ENCODE measurements around the gene CYB561D2. TPM values are rescaled to one million over a fixed set of nuclear protein-coding genes. Genes with fewer than 3 reads are reported as not detected.

The CYB561D2 gene
- polyA plus RNA-seq, 1 donor from 2014 or later, result 21.2 TPM

- H3K9me3 ChIP-seq (ENCODE audit: low read length), result no peaks in the 10 kb centered on the region
- H3K36me3 ChIP-seq (ENCODE audit: insufficient read depth, low read length), result no peaks in the 10 kb centered on the region
- H3K4me3 ChIP-seq (ENCODE audit: low read length), result no peak overlapping the region
- no peak overlapping the region for H3K27ac ChIP-seq (ENCODE audit: low read length)
- no peak overlapping the region for H2AFZ ChIP-seq (ENCODE audit: low read depth, low read length)
- no peaks in the 10 kb centered on the region for H3K27me3 ChIP-seq (ENCODE audit: insufficient read depth, low read depth, low read length)
- H4K20me1 ChIP-seq (ENCODE audit: insufficient read depth), result no peaks in the 10 kb centered on the region
- no peak overlapping the region for H3K9ac ChIP-seq (ENCODE audit: low read length)
- no peak overlapping the region for H3K4me2 ChIP-seq (ENCODE audit: low read length)
- TF ChIP-seq TAF1 (IDR thresholded peaks at IDR 0.05; ENCODE audit: low read depth) (no peak), MXI1 (conservative IDR thresholded peaks at IDR 0.05; ENCODE audit: poor library complexity, severe bottlenecking) (no peak), EP300 (conservative IDR thresholded peaks at IDR 0.05; ENCODE audit: poor library complexity, severe bottlenecking) (no peak)
- no peaks in the 10 kb centered on the region for H3K79me2 ChIP-seq (replicated peaks; ENCODE audit: insufficient read depth, low read length)
- no peaks in the 10 kb centered on the region for H3K9me2 ChIP-seq (ENCODE audit: insufficient read depth, low read length)
- H3F3A ChIP-seq (ENCODE audit: insufficient read depth, low read length, poor library complexity, severe bottlenecking), result no peaks in the 10 kb centered on the region
These were observed 38.2 kb downstream of the CYB561D2 start for GRCh38 chr3:50388720-50389413.

- no peak overlapping the region for H3K4me3 ChIP-seq (ENCODE audit: low read length)
- H4K20me1 ChIP-seq (ENCODE audit: insufficient read depth), result no peaks in the 10 kb centered on the region
These were observed 38.7 kb downstream of the CYB561D2 start for GRCh38 chr3:50389414-50389767.

More at GRCh38 chr3:50389414-50389767, 38.7 kb downstream of the CYB561D2 start:
- no peaks in the 10 kb centered on the region for H3K27me3 ChIP-seq (ENCODE audit: insufficient read depth, low read depth, low read length)
- H3K9me2 ChIP-seq (ENCODE audit: insufficient read depth, low read length), result no peaks in the 10 kb centered on the region
- H3K27ac ChIP-seq (ENCODE audit: low read length), result no peak overlapping the region
- no peak overlapping the region for H2AFZ ChIP-seq (ENCODE audit: low read depth, low read length)
- no peak overlapping the region for H3K4me2 ChIP-seq (ENCODE audit: low read length)
- H3K36me3 ChIP-seq (ENCODE audit: insufficient read depth, low read length), result no peaks in the 10 kb centered on the region
- no peaks in the 10 kb centered on the region for H3F3A ChIP-seq (ENCODE audit: insufficient read depth, low read length, poor library complexity, severe bottlenecking)
- TF ChIP-seq TAF1 (IDR thresholded peaks at IDR 0.05; ENCODE audit: low read depth), result no peak
- TF ChIP-seq EZH2 (IDR thresholded peaks at IDR 0.05; ENCODE audit: borderline replicate concordance, insufficient read depth, low read length, poor library complexity, severe bottlenecking), result no peak
- TF ChIP-seq RAD21 (conservative IDR thresholded peaks at IDR 0.05), result no peak
- no peak for TF ChIP-seq EP300 (conservative IDR thresholded peaks at IDR 0.05; ENCODE audit: poor library complexity, severe bottlenecking)
- no peak for TF ChIP-seq CTCF (IDR thresholded peaks at IDR 0.05; ENCODE audit: poor library complexity, severe bottlenecking)
- no peak for TF ChIP-seq REST (IDR thresholded peaks at IDR 0.05; ENCODE audit: borderline replicate concordance)
- no peak for TF ChIP-seq POLR2AphosphoS5 (IDR thresholded peaks at IDR 0.05)
- TF ChIP-seq MXI1 (conservative IDR thresholded peaks at IDR 0.05; ENCODE audit: poor library complexity, severe bottlenecking), result no peak
- TF ChIP-seq SMC3 (conservative IDR thresholded peaks at IDR 0.05; ENCODE audit: poor library complexity), result no peak
- H3K79me2 ChIP-seq (replicated peaks; ENCODE audit: insufficient read depth, low read length), result no peaks in the 10 kb centered on the region
- H3K9me3 ChIP-seq (ENCODE audit: low read length), result no peaks in the 10 kb centered on the region
- H3K9ac ChIP-seq (ENCODE audit: low read length), result no peak overlapping the region

Data from neural cell (in vitro differentiated cells).